GM12801 (cell line): Measurements from ENCODE around the gene MAGT1.

ENCODE experiments used
- TF ChIP-seq, protein P1 (sequence below): IDR thresholded peaks from one replicate; pipeline ENCODE4 v1.5.1; 2011; ENCODE audit warnings: control low read depth; ENCODE audit not compliant: insufficient read length; ENCODE audit errors: extremely low read depth

The MAGT1 gene

DNA sequence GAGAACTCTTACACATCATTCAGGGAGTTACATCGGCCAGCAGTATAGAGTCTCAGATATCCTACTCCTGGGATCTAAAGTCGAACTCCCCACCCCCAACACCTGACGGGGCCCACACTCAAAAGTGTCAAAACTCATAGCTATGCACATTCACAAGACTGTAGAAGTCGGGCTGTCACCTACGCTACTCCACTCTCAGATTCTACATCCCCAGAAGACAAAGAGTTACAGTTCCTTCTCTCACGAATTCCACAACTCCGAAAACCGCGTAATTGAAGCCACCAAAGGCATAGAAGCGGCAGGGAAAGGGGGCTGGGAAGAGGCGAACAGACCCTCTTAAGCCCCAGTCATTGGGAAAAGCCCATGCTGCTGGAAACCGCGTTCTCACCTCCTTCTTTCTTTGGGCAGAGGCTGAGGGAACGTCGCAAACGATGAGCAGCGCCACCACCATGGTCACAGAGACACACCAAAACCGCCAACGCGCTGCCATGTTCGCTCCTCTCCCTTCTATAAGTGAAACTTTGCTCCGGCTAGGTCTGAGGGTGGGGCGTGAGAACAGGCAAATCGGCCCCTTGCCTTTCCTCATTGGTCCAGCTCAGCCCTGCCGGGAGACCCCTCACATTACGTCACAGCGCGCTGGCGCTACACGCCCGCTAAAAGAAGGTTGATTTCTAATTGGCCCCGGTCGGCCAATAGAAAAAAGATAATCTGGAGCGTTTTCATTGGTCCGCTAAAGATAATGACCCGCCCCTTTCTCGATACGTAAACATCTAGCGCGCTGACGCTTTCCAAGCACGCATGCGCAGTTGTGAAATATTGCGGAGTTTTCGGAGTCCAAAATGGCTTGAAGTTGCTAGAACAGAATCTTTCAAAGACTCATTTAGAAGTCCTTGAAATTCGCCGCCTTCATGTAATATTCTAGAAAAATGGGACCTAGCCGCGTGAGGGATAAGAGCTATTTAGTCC, at the start of gene MAGT1:
MAGT1 (minus strand) TSS at position 515 of the 966 bp plus-strand sequence; CDS start at position 490, 25 bp downstream.
- TF ChIP-seq, protein P1, sequence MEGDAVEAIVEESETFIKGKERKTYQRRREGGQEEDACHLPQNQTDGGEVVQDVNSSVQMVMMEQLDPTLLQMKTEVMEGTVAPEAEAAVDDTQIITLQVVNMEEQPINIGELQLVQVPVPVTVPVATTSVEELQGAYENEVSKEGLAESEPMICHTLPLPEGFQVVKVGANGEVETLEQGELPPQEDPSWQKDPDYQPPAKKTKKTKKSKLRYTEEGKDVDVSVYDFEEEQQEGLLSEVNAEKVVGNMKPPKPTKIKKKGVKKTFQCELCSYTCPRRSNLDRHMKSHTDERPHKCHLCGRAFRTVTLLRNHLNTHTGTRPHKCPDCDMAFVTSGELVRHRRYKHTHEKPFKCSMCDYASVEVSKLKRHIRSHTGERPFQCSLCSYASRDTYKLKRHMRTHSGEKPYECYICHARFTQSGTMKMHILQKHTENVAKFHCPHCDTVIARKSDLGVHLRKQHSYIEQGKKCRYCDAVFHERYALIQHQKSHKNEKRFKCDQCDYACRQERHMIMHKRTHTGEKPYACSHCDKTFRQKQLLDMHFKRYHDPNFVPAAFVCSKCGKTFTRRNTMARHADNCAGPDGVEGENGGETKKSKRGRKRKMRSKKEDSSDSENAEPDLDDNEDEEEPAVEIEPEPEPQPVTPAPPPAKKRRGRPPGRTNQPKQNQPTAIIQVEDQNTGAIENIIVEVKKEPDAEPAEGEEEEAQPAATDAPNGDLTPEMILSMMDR, result no peak

- TF ChIP-seq, protein P1, result no peak
Measured at GRCh38 chrX:77938083-77938680, 42.9 kb upstream of the MAGT1 start.

DNA sequence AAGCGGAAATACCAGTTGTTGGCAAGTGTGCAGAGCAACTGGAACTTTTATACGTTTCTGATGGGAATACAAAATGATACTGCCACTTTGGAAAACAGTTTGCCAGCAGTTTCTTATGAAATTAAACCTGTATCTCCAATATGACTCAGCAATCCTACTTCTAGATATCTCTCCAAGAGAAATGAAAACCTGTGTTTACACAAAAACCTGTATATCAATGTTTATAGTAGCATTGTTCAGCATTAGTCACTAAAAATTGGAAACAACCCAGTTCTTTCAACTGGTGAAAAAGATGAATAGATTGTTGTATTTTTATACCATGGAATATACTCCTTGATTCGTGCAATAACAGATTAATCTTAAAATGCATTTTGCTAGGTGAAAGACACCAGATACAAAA, 42.1 kb upstream of the MAGT1 start:
- TF ChIP-seq, protein P1, result no peak

GRCh38 chrX:77936299-77936698, 41.1 kb upstream of the MAGT1 start:
- TF ChIP-seq, protein P1, result no peak

DNA sequence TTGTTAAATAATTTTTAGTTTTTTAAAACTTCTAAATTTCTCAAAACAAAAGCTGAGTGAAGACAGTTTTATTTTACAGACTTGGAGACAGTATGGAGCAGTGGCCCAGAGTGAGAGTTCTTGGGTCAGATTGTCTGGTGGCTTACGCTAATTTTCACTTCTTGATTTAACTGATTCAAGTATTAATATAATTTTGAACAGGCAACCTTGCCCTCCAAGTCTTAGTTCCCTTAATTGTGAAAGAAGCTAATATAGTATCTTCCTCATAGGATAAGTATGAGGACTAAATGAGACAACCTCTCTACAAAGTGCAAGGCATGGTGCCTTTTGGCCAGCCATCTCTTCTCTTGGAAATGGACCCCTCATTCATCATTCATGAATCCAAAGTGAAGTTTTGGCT, 40.7 kb upstream of the MAGT1 start:
- TF ChIP-seq, protein P1, result no peak

- TF ChIP-seq, protein P1, result no peak
Measured at GRCh38 chrX:77930581-77930980, 35.3 kb upstream of the MAGT1 start.

GRCh38 chrX:77925764-77926163, 30.5 kb upstream of the MAGT1 start:
- TF ChIP-seq, protein P1, result no peak
